Activated CD8-positive, alpha-beta T cell treated with anti-CD3 and anti-CD28 coated beads, Interleukin-2, amount 10 ng/mL, durations not matched to agents 7 days and 5 days (primary cell): ENCODE results near the gene CDK2AP2. TPM values are rescaled to one million over a fixed set of nuclear protein-coding genes. Genes with fewer than 3 reads are reported as not detected.
"Not testable (repeated sequence)": the region's sequence is repeated elsewhere in the genome, so short reads cannot be mapped to it uniquely, and the experiment has no call there.

Experiments used
- ATAC-seq: fragments of 150-1000 bp; cut with Tn5 transposase; one replicate; pipeline ENCODE4 v1.10.0; 2021; ENCODE audit warnings: moderate library complexity
- CTCF ChIA-PET: fragments of 350-600 bp; sonication (Branson Sonifier 250); formaldehyde crosslinking; loops from one replicate; lab custom pipeline; 2021; ENCODE audit warnings: antibody characterized with exemption; lab: Charles Lee
- POLR2A ChIA-PET: fragments of 350-600 bp; sonication (Branson Sonifier 250); formaldehyde crosslinking; loops from one replicate; lab custom pipeline; 2021; ENCODE audit warnings: antibody characterized with exemption; lab: Charles Lee
- DNase-seq: peaks from one replicate; pipeline ENCODE4 v3.0.0-alpha.2; 2020
- H3K27ac Mint-ChIP-seq: one replicate; pipeline ENCODE4 v1.8.0; 2021; ENCODE audit warnings: mild to moderate bottlenecking, mixed read lengths
- H3K27me3 Mint-ChIP-seq: one replicate; pipeline ENCODE4 v1.8.0; 2021; ENCODE audit warnings: low read depth, mixed read lengths
- H3K36me3 Mint-ChIP-seq: one replicate; pipeline ENCODE4 v1.8.0; 2021; ENCODE audit warnings: low read depth, mixed read lengths
- H3K4me1 Mint-ChIP-seq: one replicate; pipeline ENCODE4 v1.8.0; 2021; ENCODE audit warnings: low read depth, mixed read lengths
- H3K4me3 Mint-ChIP-seq: one replicate; pipeline ENCODE4 v1.8.0; 2021; ENCODE audit warnings: mild to moderate bottlenecking, mixed read lengths
- H3K9me3 Mint-ChIP-seq: one replicate; pipeline ENCODE4 v1.8.0; 2022; ENCODE audit warnings: mixed read lengths; ENCODE audit not compliant: insufficient read depth
- total RNA-seq, 2 experiments: library from RNA; stranded (reverse); gene quantifications; one replicate each; pipeline ENCODE4 v1.2.3, GENCODE V29; 2021

The CDK2AP2 gene
- total RNA-seq, 2 experiments from 2014 or later, result 168 to 175 TPM

DNA sequence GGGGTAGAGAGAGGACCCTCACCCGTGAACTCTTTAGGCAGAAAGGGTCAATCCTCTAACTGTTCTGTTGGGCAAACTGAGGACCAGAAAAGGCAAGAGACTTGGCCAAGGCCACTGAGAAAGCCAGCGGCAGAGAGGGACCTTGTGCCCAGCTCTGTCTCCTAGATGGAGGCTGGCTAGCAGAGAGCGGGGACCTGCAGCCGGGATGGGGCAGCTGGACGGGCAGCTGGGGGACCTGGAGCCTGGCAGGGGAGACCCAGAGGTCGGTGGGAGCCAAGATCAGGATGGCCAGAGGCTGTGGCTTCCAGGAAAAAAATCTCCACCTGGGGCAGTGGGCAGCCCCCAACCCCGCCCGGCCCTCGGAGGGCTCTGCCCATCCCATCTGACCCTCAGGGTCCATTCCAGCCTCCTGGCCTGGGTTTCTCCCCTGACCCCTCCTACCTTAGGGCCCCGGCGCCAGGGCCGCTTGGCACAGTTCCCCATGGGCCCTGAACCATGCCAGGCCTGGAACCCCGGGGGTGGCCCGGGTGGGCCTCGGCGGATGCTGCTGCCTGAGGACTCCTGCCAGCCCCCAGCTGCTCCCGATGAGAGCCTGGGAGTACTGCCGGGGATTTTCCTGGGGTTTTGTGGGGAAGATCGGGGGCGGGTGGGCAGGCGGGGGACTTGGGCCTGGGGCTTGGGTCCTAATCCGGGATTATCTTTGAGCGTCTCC lies 15.0 kb upstream of the CDK2AP2 start, which contains the start of gene CABP2:
Gene CABP2 (minus strand): TSS at position 603 of the 712 bp plus-strand sequence. CDS start 120 bp downstream, at position 483.
- Mint-ChIP-seq H3K36me3 (no peaks in the 10 kb centered on the region), H3K27me3 (peaks cover 8% of the 10 kb centered on the region), H3K9me3 (no peaks in the 10 kb centered on the region), H3K4me3 (no peak within 1 kb of the TSS), H3K4me1 (no peaks in the 10 kb centered on the region), H3K27ac (no peak within 1 kb of the TSS)
- ChIA-PET POLR2A (no interaction called here), CTCF (no interaction called here)
- no peak for DNase-seq
- no peak for ATAC-seq

DNA sequence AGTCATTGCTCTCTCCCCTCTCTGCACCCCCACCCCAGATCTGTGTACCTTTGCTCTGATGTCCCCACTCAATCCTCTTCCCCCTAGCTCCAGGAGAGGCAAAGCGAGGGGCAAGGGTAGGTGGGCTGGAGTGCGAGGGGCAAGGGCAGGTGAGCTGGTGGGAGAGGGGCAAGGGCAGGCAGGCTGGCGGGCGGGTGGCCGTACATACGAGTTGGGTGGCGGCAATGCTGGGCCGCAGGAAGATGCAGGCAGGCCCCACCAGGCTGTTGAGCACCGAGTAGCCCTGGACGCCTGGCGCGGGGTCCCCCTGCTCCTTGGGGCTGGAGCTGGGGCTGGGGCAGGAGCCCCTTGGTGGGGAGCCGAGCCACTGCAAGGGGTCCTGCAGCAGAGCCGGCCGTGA lies 14.4 kb upstream of the CDK2AP2 start:
- Mint-ChIP-seq H3K27me3 (peaks cover 5% of the 10 kb centered on the region), H3K36me3 (no peaks in the 10 kb centered on the region), H3K27ac (no peak overlapping the region), H3K4me1 (no peaks in the 10 kb centered on the region), H3K4me3 (no peak overlapping the region), H3K9me3 (no peaks in the 10 kb centered on the region)
- DNase-seq (no peak), ATAC-seq (no peak)
- ChIA-PET CTCF (no interaction called here), POLR2A (no interaction called here)

DNA sequence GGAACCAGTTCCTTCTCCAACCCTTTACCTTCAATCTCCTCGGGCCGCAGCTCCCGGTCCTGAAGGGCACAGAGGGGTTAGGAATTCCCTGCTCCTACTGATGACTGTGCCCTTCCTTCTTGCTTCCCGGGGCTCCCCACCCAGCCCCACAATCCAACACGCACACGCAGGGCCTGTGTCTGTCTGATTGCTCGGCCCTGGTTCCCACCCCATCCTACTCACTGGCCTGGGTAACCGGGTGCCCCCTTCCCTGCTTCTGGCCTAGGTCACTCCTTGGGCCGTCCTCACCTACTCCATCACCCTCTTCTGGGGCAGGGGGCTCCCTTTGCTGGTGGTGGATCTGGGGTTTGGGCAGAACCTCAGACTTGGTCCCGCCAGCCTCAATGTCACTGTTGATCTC lies 14.0 kb upstream of the CDK2AP2 start:
- H3K9me3 Mint-ChIP-seq, result no peaks in the 10 kb centered on the region
- H3K27me3 Mint-ChIP-seq, result peaks cover 3% of the 10 kb centered on the region
- ChIA-PET POLR2A (interaction anchor here (0.6 kb wide), 1 partner anchor 125 kb away, joined by 3 read pairs; no protein-coding TSS in a partner anchor), CTCF (no interaction called here)
- H3K4me3 Mint-ChIP-seq, result no peak overlapping the region
- ATAC-seq (no peak), DNase-seq (no peak)
- no peaks in the 10 kb centered on the region for H3K36me3 Mint-ChIP-seq
- H3K27ac Mint-ChIP-seq, result no peak overlapping the region
- H3K4me1 Mint-ChIP-seq, result no peaks in the 10 kb centered on the region

GRCh38 chr11:67520856-67521824 lies 13.2 kb upstream of the CDK2AP2 start:
- H3K4me3 Mint-ChIP-seq, result no peak overlapping the region
- ChIA-PET POLR2A (interaction anchor here (0.6 kb wide), 2 partner anchors 49 to 125 kb away, joined by 3 to 4 read pairs; no protein-coding TSS in a partner anchor), CTCF (no interaction called here)
- H3K9me3 Mint-ChIP-seq, result no peaks in the 10 kb centered on the region
- H3K36me3 Mint-ChIP-seq, result no peaks in the 10 kb centered on the region
- H3K27ac Mint-ChIP-seq, result no peak overlapping the region
- no peaks in the 10 kb centered on the region for H3K27me3 Mint-ChIP-seq
- ATAC-seq (no peak), DNase-seq (no peak)
- no peaks in the 10 kb centered on the region for H3K4me1 Mint-ChIP-seq

GRCh38 chr11:67519726-67520125 lies 11.8 kb upstream of the CDK2AP2 start:
- CTCF ChIA-PET, result no interaction called here
- H3K9me3 Mint-ChIP-seq, result no peaks in the 10 kb centered on the region
- peaks cover 5% of the 10 kb centered on the region for H3K27me3 Mint-ChIP-seq
- H3K4me1 Mint-ChIP-seq, result no peaks in the 10 kb centered on the region
- H3K27ac Mint-ChIP-seq, result no peak overlapping the region
- ATAC-seq, result no peak
- no peaks in the 10 kb centered on the region for H3K36me3 Mint-ChIP-seq
- DNase-seq, result no peak
- POLR2A ChIA-PET, result no interaction called here
- no peak overlapping the region for H3K4me3 Mint-ChIP-seq

DNA sequence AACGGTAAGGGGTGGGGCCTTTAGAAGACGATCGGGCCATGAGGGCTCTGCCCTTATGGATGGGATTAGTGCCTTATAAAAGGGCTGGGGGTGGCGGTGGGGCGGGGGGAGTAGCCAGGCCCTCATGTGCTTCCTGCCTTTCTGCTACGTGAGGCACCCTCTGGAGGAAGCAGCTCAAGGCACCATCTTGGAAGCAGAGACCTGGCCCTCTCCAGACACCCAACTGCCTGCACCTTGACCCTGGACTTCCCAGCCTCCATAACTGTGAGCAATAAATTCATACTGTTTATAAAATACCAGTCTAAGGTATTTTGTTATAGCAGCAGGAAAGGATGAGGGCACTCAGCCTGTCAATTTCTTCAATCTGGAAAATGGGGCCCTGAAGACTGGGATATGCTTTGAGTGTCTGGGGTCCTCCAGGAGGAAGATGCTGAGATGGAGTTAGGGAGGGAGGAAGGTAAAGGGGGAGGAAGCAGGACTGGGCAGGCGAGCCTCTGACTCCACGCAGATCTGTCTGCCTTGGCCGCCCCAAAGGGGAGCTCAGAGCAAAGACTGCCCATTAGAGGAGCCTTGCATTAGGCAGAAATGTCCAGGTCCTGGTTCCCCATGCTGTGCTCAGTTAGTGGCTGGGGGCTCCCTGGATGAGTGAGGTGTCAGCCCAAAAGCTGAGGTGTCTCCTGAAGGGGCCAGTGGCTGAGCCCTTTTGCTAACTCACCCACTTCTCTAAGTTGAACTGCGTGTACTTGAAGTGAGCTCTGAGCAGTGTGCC lies 10.0 kb upstream of the CDK2AP2 start:
- POLR2A ChIA-PET, result interaction anchor here (0.5 kb wide), 1 partner anchor 63 kb away, joined by 3 read pairs; no protein-coding TSS in a partner anchor
- H3K4me1 Mint-ChIP-seq, result no peaks in the 10 kb centered on the region
- DNase-seq (no peak), ATAC-seq (no peak)
- H3K36me3 Mint-ChIP-seq, result no peaks in the 10 kb centered on the region
- no peak overlapping the region for H3K4me3 Mint-ChIP-seq
- H3K27ac Mint-ChIP-seq, result no peak overlapping the region
- H3K27me3 Mint-ChIP-seq, result peaks cover 15% of the 10 kb centered on the region
- CTCF ChIA-PET, result no interaction called here
- no peaks in the 10 kb centered on the region for H3K9me3 Mint-ChIP-seq

DNA sequence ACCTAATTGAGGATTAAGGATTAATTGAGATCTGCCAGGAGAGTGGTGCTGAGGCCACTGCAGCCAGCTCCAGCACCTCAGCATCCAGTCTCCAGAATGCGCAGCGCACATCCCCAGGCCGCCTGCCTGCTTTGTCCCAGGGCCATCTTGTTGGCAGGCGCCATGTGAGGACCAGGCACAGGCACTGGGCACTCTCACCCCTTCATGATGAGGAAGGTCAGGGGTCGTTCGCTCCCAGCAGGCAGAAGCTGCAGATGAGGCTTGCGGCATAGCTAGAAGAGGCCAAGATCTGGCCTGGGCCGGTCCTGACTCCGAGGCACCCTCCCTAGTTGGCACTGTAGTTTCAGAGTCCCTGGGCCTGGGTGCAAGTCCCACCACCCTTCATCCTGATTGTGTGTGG lies 8.8 kb upstream of the CDK2AP2 start:
- Mint-ChIP-seq H3K27ac (no peak overlapping the region), H3K36me3 (no peaks in the 10 kb centered on the region), H3K9me3 (no peaks in the 10 kb centered on the region), H3K27me3 (peaks cover 17% of the 10 kb centered on the region), H3K4me1 (no peaks in the 10 kb centered on the region), H3K4me3 (no peak overlapping the region)
- POLR2A ChIA-PET, result no interaction called here
- no peak for ATAC-seq
- DNase-seq, result no peak
- CTCF ChIA-PET, result no interaction called here

GRCh38 chr11:67514116-67514515 lies 6.2 kb upstream of the CDK2AP2 start:
- no peaks in the 10 kb centered on the region for H3K9me3 Mint-ChIP-seq
- POLR2A ChIA-PET, result no interaction called here

DNA sequence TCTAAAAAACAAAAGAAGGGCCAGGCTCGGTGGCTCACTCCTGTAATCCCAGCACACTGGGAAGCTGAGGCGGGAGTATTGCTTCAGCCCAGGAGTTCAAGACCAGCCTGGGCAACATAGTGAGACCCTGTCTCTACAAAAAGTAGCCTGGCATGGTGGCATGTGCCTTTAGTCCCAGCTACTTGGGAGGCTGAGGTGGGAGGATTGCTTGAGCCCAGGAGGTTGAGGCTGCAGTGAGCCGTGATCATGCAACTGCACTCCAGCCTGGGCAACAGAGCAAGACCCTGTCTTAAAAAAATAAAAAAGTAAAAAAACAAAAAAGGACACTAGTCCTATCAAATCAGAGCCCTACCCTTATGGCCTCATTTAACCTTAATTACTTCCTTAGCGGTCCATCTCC lies 3.6 kb upstream of the CDK2AP2 start:
- DNase-seq, H3K4me3 Mint-ChIP-seq, ATAC-seq, H3K9me3 Mint-ChIP-seq, POLR2A ChIA-PET, H3K27ac Mint-ChIP-seq, H3K36me3 Mint-ChIP-seq: not testable (repeated sequence)
- CTCF ChIA-PET, result interaction anchor here (1.1 kb wide), 1 partner anchor 160 kb away, joined by 3 read pairs; no protein-coding TSS in a partner anchor
- H3K27me3 Mint-ChIP-seq, result peaks cover 23% of the 10 kb centered on the region
- H3K4me1 Mint-ChIP-seq, result peaks cover 16% of the 10 kb centered on the region

More at GRCh38 chr11:67514116-67514515, 6.2 kb upstream of the CDK2AP2 start:
- Mint-ChIP-seq H3K36me3 (no peaks in the 10 kb centered on the region), H3K4me1 (peaks cover 2% of the 10 kb centered on the region), H3K27ac (no peak overlapping the region), H3K27me3 (peaks cover 23% of the 10 kb centered on the region), H3K4me3 (no peak overlapping the region)
- CTCF ChIA-PET, result interaction anchor here (1.2 kb wide), 1 partner anchor 112 kb away, joined by 3 read pairs; the partner anchor contains the start of gene PPP1CA
- DNase-seq (no peak), ATAC-seq (no peak)

DNA sequence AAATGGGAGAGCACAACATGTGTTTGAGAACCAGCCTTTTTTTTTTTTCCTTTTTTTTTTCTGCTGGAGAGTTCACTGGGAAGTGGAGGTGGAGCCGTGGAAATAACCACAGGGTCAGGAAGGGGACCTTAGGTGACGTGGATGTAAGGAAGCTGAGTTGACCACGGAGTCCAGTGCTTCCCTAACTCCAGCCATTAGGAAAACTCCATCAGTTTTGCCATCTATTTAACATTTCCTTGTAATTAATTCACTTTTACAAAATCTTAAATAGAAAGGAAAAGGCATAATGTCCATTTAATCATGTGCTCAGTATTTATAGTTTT lies 2.0 kb upstream of the CDK2AP2 start:
- H3K4me3 Mint-ChIP-seq, result no peak overlapping the region
- H3K9me3 Mint-ChIP-seq, result no peaks in the 10 kb centered on the region
- H3K4me1 Mint-ChIP-seq, result peaks cover 28% of the 10 kb centered on the region
- POLR2A ChIA-PET, result no interaction called here
- CTCF ChIA-PET, result no interaction called here
- ATAC-seq, result no peak
- peaks cover 14% of the 10 kb centered on the region for H3K36me3 Mint-ChIP-seq
- DNase-seq, result no peak
- no peak overlapping the region for H3K27ac Mint-ChIP-seq
- peaks cover 17% of the 10 kb centered on the region for H3K27me3 Mint-ChIP-seq

GRCh38 chr11:67508486-67509121 lies 642 bp upstream of the CDK2AP2 start:
- H3K27me3 Mint-ChIP-seq, result peaks cover 11% of the 10 kb centered on the region
- POLR2A ChIA-PET, result interaction anchor here (1.2 to 2.1 kb wide), 4 partner anchors 23 to 107 kb away, joined by 4 to 11 read pairs (median 8); partner anchors contain the start of genes PPP1CA and PTPRCAP
- H3K4me3 Mint-ChIP-seq, result peak overlapping the region; percentile 89
- CTCF ChIA-PET, result interaction anchor here (1.0 to 1.2 kb wide), 3 partner anchors 72 to 107 kb away, joined by 3 to 4 read pairs (median 4); partner anchors contain the start of genes PPP1CA and PTPRCAP
- H3K27ac Mint-ChIP-seq, result peak overlapping the region; percentile 94
- DNase-seq, result peak; percentile 99
- no peaks in the 10 kb centered on the region for H3K9me3 Mint-ChIP-seq
- peaks cover 17% of the 10 kb centered on the region for H3K36me3 Mint-ChIP-seq
- peak; percentile 40 for ATAC-seq
- peaks cover 32% of the 10 kb centered on the region for H3K4me1 Mint-ChIP-seq
